SK-N-SH (cell line): Measurements from ENCODE around the gene FNDC3B. TPM values are rescaled to one million over a fixed set of nuclear protein-coding genes. Genes with fewer than 3 reads are reported as not detected.

Source experiments
- CTCF ChIA-PET: fragments of 300-600, 350-600 bp; formaldehyde crosslinking; extraction: SDS; loops from one replicate; lab custom pipeline; 2021; lab: Yijun Ruan, JAX
- POLR2A ChIA-PET: fragments of 350-600 bp; sonication (Branson Sonifier 250); formaldehyde crosslinking; extraction: SDS; loops from one replicate; lab custom pipeline; 2020; ENCODE audit warnings: antibody characterized with exemption, inconsistent platforms; lab: Yijun Ruan, JAX
- DNase-seq: peaks from one replicate; pipeline ENCODE4 v3.0.0; 2012
- H2AFZ ChIP-seq: fragments of 200-600 bp; sonication (generic); 2 replicates; pipeline ENCODE4 v1.8.1; 2016; ENCODE audit warnings: antibody characterized with exemption, mild to moderate bottlenecking, low read depth
- H3F3A ChIP-seq: fragments of 200-600 bp; sonication (generic); replicated peaks from 2 replicates; pipeline ENCODE3; 2016; ENCODE audit warnings: antibody characterized with exemption, mild to moderate bottlenecking; ENCODE audit not compliant: insufficient read depth
- H3K27ac ChIP-seq, 2 experiments: fragments of 200-500 bp in 1 of 2; fragments of 200-600 bp in 1 of 2; sonication (Bioruptor generic) in 1 of 2; sonication (generic), shearing (Covaris generic) in 1 of 2; 2 replicates each; pipeline versions ENCODE4 v1.5.1 to v1.6.1; 2014 to 2016; ENCODE audit warnings: low read depth in 2 of 2, inconsistent platforms in 1 of 2, low read length in 1 of 2, mild to moderate bottlenecking in 1 of 2, mixed read lengths in 1 of 2
- H3K27me3 ChIP-seq: fragments of 200-600 bp; sonication (generic), shearing (Covaris generic); 2 replicates; pipeline ENCODE4 v1.6.1; 2016; ENCODE audit warnings: mixed run types; ENCODE audit not compliant: insufficient read depth
- H3K36me3 ChIP-seq, 2 experiments: fragments of 200-500 bp in 1 of 2; fragments of 200-600 bp in 1 of 2; sonication (Bioruptor generic) in 1 of 2; sonication (generic) in 1 of 2; replicated peaks in 1 of 2; 2 replicates each; pipeline versions ENCODE3 to v1.5.1; 2014 to 2016; ENCODE audit warnings: low read length in 1 of 2, mild to moderate bottlenecking in 1 of 2; ENCODE audit not compliant: insufficient read depth in 2 of 2, control insufficient read depth in 1 of 2
- H3K4me1 ChIP-seq, 2 experiments: fragments of 200-500 bp in 1 of 2; fragments of 200-600 bp in 1 of 2; sonication (Bioruptor generic) in 1 of 2; sonication (generic), shearing (Covaris generic) in 1 of 2; 2 replicates each; pipeline versions ENCODE4 v1.5.1 to v1.6.1; 2014 to 2016; ENCODE audit warnings: low read depth in 1 of 2, low read length in 1 of 2, mixed run types in 1 of 2; ENCODE audit not compliant: insufficient read depth in 2 of 2, control insufficient read depth in 1 of 2
- H3K4me2 ChIP-seq: fragments of 200-600 bp; sonication (generic), shearing (Covaris generic); 2 replicates; pipeline ENCODE4 v1.6.1; 2017; ENCODE audit warnings: mixed run types
- H3K4me3 ChIP-seq, 2 experiments: fragments of 200-500 bp in 1 of 2; fragments of 200-600 bp in 1 of 2; sonication (Bioruptor generic) in 1 of 2; sonication (generic), shearing (Covaris generic) in 1 of 2; 2 replicates each; pipeline versions ENCODE4 v1.5.1 to v1.8.1; 2014 to 2016; ENCODE audit warnings: low read depth in 2 of 2, inconsistent platforms in 1 of 2, low read length in 1 of 2, mild to moderate bottlenecking in 1 of 2, mixed read lengths in 1 of 2, moderate library complexity in 1 of 2
- H3K79me2 ChIP-seq: fragments of 200-600 bp; sonication (generic); 2 replicates; pipeline ENCODE4 v1.8.1; 2017; ENCODE audit warnings: mild to moderate bottlenecking; ENCODE audit not compliant: insufficient read depth
- H3K9ac ChIP-seq: fragments of 200-600 bp; sonication (generic); 2 replicates; pipeline ENCODE4 v1.6.1; 2017; ENCODE audit warnings: mixed run types
- H3K9me2 ChIP-seq: fragments of 200-600 bp; sonication (generic); 2 replicates; pipeline ENCODE4 v1.6.1; 2017; ENCODE audit warnings: mixed run types
- H3K9me3 ChIP-seq: fragments of 200-600 bp; sonication (generic); 2 replicates; pipeline ENCODE4 v1.6.1; 2017; ENCODE audit warnings: mixed run types, mild to moderate bottlenecking, moderate library complexity
- H4K20me1 ChIP-seq: fragments of 200-600 bp; sonication (generic); 2 replicates; pipeline ENCODE4 v1.6.1; 2017; ENCODE audit warnings: mild to moderate bottlenecking, mixed run types; ENCODE audit not compliant: insufficient read depth
- CHD2 ChIP-seq: fragments of 150-350 bp; IDR thresholded peaks from 2 replicates; pipeline ENCODE4 v1.6.1; 2018; ENCODE audit warnings: low read length; ENCODE audit not compliant: partially characterized antibody
- EP300 ChIP-seq, 2 experiments: IDR thresholded peaks; 2 replicates each; pipeline versions ENCODE4 v1.4.0 to v1.6.1; 2012; ENCODE audit warnings: borderline replicate concordance in 1 of 2, low read depth in 1 of 2, low read length in 1 of 2
- FOSL2 ChIP-seq: IDR thresholded peaks from 2 replicates; pipeline ENCODE4 v1.4.0; 2012; ENCODE audit warnings: low read depth, mild to moderate bottlenecking, moderate library complexity, borderline replicate concordance
- FOXJ3 ChIP-seq: sonication (generic); formaldehyde crosslinking; IDR thresholded peaks from 2 replicates; pipeline ENCODE4 v1.5.1; 2020; ENCODE audit warnings: mild to moderate bottlenecking, missing genetic modification reagents
- GABPA ChIP-seq: IDR thresholded peaks from 2 replicates; pipeline ENCODE4 v1.4.0; 2012; ENCODE audit warnings: low read depth, mild to moderate bottlenecking
- IRF3 ChIP-seq: fragments of 150-350 bp; IDR thresholded peaks from 2 replicates; pipeline ENCODE4 v1.6.1; 2016; ENCODE audit warnings: mild to moderate bottlenecking, low read depth, low read length
- MEF2A ChIP-seq: IDR thresholded peaks from 2 replicates; pipeline ENCODE4 v1.4.0; 2012; ENCODE audit warnings: low read depth, borderline replicate concordance
- MXI1 ChIP-seq: IDR thresholded peaks from 2 replicates; pipeline ENCODE4 v1.6.1; 2012; ENCODE audit warnings: mild to moderate bottlenecking, low read depth, low read length, improper control_type of control experiment
- NFIC ChIP-seq: IDR thresholded peaks from 2 replicates; pipeline ENCODE4 v1.4.0; 2012; ENCODE audit warnings: borderline replicate concordance
- NRF1 ChIP-seq: IDR thresholded peaks from 2 replicates; pipeline ENCODE4 v1.6.1; 2012; ENCODE audit warnings: low read depth, mild to moderate bottlenecking, low read length
- PBX3 ChIP-seq: IDR thresholded peaks from 2 replicates; pipeline ENCODE4; 2012
- POLR2AphosphoS5 ChIP-seq: IDR thresholded peaks from 2 replicates; pipeline ENCODE4 v1.6.1; 2012; ENCODE audit warnings: low read depth, low read length
- RCOR1 ChIP-seq: fragments of 150-350 bp; IDR thresholded peaks from 2 replicates; pipeline ENCODE4 v1.6.1; 2017; ENCODE audit warnings: antibody characterized with exemption, low read length
- RXRA ChIP-seq: IDR thresholded peaks from 2 replicates; pipeline ENCODE4 v1.4.0; 2012; ENCODE audit warnings: low read depth, mild to moderate bottlenecking, borderline replicate concordance
- SIN3A ChIP-seq: IDR thresholded peaks from 2 replicates; pipeline ENCODE4 v1.6.1; 2012; ENCODE audit warnings: low read depth, mild to moderate bottlenecking, low read length, moderate library complexity, borderline replicate concordance
- TAF1 ChIP-seq: IDR thresholded peaks from 2 replicates; pipeline ENCODE4 v1.6.1; 2012; ENCODE audit warnings: low read depth, mild to moderate bottlenecking, low read length, moderate library complexity, borderline replicate concordance
- TCF12 ChIP-seq: IDR thresholded peaks from 2 replicates; pipeline ENCODE4 v1.4.0; 2012
- TEAD4 ChIP-seq: IDR thresholded peaks from 2 replicates; pipeline ENCODE4 v1.4.0; 2012; ENCODE audit warnings: mild to moderate bottlenecking, borderline replicate concordance; ENCODE audit not compliant: insufficient read depth
- WGBS: methylation state at CpG from one replicate; pipeline ENCODE4 v1.1.6; 2017; ENCODE audit warnings: low lambda C conversion rate; 5-methylcytosine and 5-hydroxymethylcytosine counted together
- polyA plus RNA-seq, 3 experiments: library from polyadenylated mRNA; depleted of rRNA; stranded (reverse); fragments of >200 nt; gene quantifications; 2 replicates each; pipeline ENCODE4 v1.2.3, GENCODE V29; 2012

Gene FNDC3B
- polyA plus RNA-seq, 1 of the 3 experiments (the other 2 are of a cell fraction), result 10.4 TPM

GRCh38 chr3:172065527-172065926 lies 26.1 kb downstream of the FNDC3B start:
- Histone ChIP-seq H3K27ac (peak overlapping the region; percentile 25 to 52; a peak in 3 of 4 replicates), H3K9me3 (no peaks in the 10 kb centered on the region), H3K9ac (no peak overlapping the region), H3F3A (peaks cover 8% of the 10 kb centered on the region), H3K9me2 (no peaks in the 10 kb centered on the region), H3K4me3 (no peak overlapping the region), H3K4me1 (peaks cover 18 to 27% of the 10 kb centered on the region in 2 experiments; a peak in 3 of 4 replicates), H4K20me1 (peaks cover 96% of the 10 kb centered on the region), H3K36me3 (peaks cover 10 to 32% of the 10 kb centered on the region in 2 experiments), H3K27me3 (no peaks in the 10 kb centered on the region), H2AFZ (no peak overlapping the region), H3K4me2 (peak overlapping the region; percentile 13; the same call in 1 of the 2 replicates), H3K79me2 (peaks cover 100% of the 10 kb centered on the region)
- no peak for TF ChIP-seq RCOR1
- TF ChIP-seq EP300 (IDR thresholded peaks at IDR 0.05; ENCODE audit: borderline replicate concordance in 1 of 2, low read depth in 1 of 2, low read length in 1 of 2), result no peak
- peak; percentile 64 for TF ChIP-seq PBX3
- no peak for TF ChIP-seq POLR2AphosphoS5
- no peak for TF ChIP-seq FOSL2
- no peak for TF ChIP-seq RXRA
- TF ChIP-seq MEF2A, result no peak
- TF ChIP-seq TCF12, result peak; percentile 41; the same call in 1 of the 2 replicates
- TF ChIP-seq NFIC, result peak; percentile 54; the same call in 1 of the 2 replicates
- no peak for TF ChIP-seq MXI1
- WGBS, result 6% methylated on average over 1 of the region's 1 CpG
- ChIA-PET CTCF (interaction anchor here (0.8 to 1.3 kb wide), 2 partner anchors 25 to 267 kb away, joined by 3 read pairs; no protein-coding TSS in a partner anchor), POLR2A (no interaction called here)
- no peak for DNase-seq

GRCh38 chr3:172065967-172066762 lies 26.8 kb downstream of the FNDC3B start:
- CTCF ChIA-PET, result interaction anchor here (0.8 to 1.3 kb wide), 2 partner anchors 25 to 266 kb away, joined by 3 read pairs; no protein-coding TSS in a partner anchor
- Histone ChIP-seq H2AFZ (no peak overlapping the region), H3K4me1 (peaks cover 18 to 27% of the 10 kb centered on the region in 2 experiments; a peak in 3 of 4 replicates), H3K4me3 (no peak overlapping the region), H3K36me3 (peaks cover 11 to 29% of the 10 kb centered on the region in 2 experiments), H3K4me2 (peak overlapping the region; percentile 13; the same call in 1 of the 2 replicates), H3K9ac (no peak overlapping the region), H3F3A (peaks cover 8% of the 10 kb centered on the region), H3K9me2 (no peaks in the 10 kb centered on the region), H3K79me2 (peaks cover 100% of the 10 kb centered on the region), H3K27ac (peak overlapping the region; percentile 25 to 52; a peak in 3 of 4 replicates), H3K27me3 (no peaks in the 10 kb centered on the region), H4K20me1 (peaks cover 97% of the 10 kb centered on the region), H3K9me3 (no peaks in the 10 kb centered on the region)
- WGBS, result 81% methylated on average over 7 of the region's 7 CpGs
- POLR2A ChIA-PET, result no interaction called here
- no peak for DNase-seq
- TF ChIP-seq GABPA, result no peak
- TF ChIP-seq MXI1, result no peak
- TF ChIP-seq TAF1, result no peak
- no peak for TF ChIP-seq NRF1
- no peak for TF ChIP-seq TEAD4
- no peak for TF ChIP-seq SIN3A
- no peak for TF ChIP-seq FOXJ3
- TF ChIP-seq CHD2, result no peak
- no peak for TF ChIP-seq MEF2A
- no peak for TF ChIP-seq IRF3
- no peak for TF ChIP-seq FOSL2
